ENCODE measurements around the gene SLC6A6.

Gene SLC6A6

DNA sequence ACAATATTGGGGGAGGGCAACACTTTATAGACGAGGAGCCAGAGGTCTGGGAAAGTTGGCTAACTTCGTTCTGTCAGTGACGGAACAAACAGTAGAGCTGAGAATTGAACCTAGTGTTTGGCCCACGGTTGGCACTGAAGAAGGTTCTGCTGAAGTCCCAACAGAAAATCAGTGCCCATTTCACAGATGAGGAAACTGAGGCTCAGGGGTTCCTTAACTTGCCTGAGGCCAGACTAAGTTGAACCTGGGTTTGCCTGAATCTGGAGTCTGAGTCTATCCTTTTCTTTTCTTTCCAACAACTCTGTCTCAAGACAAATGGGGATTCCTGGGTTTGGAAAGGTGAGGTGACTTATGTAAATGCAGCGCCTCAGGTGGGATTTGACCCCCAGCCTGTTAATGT, 55.1 kb downstream of the SLC6A6 start:
- no peak for DNase-seq

DNA sequence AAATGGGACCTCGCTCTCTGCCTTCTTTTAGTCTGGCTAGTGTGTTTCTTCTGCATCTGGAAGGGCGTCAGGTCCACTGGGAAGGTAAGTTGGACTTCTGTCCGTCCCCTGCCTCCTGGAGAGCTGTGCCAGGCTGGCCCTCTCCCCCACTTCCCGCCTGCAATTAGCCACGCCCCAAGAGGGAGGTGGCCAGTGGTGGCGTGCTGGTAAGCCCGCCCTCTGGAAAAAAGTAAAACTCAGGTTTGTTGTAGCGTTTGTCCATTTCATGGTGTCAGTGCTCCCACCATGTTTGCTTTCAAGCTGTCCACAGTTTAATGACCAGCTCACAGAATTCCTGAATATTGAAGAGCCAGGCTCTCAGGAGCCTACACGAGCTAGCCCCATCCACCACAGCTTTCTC, 55.6 kb downstream of the SLC6A6 start:
- DNase-seq, result no peak

DNA sequence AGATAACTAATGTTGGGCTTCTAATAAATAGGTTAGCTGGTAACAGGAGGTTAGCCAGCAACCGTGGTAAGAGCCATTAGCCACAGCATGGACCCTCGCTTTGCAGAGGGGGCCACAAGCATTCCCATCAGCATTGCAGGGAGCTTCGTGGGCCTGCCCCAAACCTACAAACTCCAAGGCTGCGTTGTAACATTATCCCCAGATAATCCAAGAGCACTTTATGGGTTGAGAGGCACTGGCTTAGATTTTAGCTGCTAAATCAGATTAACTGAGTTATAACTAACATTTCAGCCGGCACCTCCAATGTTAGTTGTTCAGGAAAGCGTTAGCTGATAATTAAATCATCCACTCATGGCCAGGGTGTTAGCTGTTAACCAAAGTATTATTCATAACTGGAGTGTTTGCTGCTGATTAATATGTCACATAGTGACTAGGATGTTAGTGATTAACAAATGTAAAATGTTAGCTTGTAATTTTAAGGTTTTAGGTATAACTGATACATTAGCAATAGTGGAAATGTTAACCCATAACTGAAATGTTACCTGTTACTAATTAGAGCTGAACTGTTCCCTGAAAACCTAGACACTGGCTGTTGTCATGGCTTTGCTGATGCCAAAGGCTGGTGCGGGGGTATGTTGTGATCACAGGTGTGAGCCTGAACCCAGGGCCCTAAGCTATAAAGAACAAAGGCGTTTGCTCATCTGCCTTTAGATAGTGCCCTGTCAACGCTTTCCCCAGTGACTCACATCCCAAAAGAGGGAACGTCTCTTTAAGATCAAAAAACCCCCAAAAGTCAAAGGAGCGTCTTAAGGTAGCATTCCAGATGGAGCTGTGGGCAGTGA, 56.2 kb downstream of the SLC6A6 start:
- no peak for DNase-seq

DNA sequence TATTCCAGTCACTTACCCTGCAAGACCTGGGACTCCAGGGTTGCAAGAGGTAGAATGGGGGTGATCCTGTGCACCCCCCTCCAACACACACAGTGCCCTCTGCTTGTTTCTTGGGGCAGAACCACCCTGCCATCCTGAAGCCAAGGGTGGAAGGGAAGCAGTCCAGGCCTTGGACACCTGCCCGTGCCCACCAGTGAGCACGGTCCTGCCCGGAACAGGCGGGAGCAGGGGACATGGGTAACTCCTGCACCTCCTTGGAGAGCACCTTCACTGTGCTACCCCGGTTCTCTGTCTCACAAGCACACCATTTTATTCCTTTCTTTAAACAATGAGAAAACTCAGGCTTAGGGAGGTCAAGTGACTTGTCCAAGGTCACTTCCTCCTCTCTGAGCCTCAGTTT, 57.0 kb downstream of the SLC6A6 start:
- no peak for DNase-seq

DNA sequence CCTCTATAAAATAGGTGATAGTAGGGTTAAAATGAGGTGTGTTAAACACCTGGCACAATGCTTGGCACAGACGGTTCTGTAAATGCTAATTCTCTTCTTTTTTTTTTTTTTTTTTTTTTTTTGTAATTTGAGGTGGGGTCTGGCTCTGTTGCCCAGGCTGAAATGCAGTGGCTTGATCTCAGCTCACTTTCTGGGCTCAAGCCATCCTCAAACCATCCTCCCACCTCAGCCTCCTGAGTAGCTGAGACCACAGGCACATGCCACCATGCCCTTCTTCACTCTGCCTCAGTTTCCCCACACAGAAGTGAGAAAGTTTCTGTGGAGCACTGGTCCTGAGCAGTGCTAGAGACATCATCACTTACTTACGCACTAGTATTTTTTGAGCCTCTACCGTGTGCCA, 57.4 kb downstream of the SLC6A6 start:
- no peak for DNase-seq

DNA sequence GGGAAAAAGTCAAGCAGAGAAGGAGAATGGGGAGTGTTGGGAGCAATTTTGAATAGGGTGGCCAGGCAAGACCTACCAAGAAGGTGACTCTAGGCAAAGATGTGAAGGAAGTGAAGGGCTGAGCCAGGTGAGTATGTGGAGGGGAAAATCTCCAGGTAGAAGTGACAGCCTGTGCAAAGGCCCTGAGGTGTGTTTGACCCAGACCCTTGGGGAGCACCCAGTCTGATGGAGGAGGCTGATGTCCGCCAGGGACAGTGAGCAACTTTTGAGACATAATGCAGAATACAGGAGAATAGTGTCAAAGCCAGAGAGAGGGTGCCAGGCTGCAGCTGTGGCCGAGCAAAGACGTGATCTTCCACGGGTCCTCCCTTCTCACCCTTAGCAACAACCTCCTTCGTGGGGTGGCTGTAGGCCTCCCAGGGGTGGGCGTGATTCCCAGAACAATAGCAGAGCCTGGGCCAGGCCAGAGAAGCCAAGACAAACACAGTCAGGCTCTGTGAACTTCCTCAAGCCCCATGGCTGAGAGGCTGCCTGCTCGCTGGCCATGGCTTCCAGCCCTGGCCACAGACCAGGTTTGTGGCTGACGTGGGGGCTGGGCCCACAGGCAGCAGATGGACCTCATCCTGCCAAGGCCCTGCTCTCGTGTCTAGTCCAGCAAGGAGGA, 58.1 kb downstream of the SLC6A6 start:
- no peak for DNase-seq

DNA sequence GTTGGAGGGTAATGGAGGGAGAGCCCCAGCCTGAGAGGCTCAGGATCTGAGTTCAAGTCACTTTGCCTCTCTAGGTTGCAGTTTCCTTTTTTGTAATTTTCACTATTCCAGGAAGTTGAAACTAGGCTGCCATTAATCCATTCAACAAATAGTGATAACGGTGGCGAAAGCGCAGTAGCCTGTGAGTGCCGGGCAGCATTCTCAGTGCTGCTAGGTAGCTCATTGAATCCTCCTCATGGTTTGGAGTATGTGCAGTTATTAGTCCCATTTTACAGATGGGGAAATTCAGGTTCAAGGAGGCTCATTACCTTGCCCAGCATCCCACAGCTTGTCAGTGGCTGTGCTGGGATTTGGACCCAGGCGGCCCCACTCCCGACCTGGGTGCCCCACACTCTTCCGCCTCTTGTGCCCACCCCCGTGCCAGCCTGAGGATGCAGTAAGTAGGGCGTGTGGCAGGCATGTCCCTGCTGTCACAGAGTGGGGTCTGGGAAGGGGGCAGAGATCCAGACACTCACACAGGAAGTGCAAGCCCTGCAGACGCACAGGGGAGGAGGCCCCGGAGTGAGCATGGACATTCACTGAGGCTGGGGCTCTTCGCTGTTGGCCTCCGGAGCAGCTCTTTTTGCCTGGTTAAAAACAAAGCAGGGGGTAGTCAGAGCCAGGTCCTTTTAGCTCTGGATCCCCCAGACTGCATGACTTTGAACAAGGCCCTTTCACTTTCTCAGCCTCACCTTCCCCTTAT, 58.8 kb downstream of the SLC6A6 start:
- DNase-seq, result no peak

DNA sequence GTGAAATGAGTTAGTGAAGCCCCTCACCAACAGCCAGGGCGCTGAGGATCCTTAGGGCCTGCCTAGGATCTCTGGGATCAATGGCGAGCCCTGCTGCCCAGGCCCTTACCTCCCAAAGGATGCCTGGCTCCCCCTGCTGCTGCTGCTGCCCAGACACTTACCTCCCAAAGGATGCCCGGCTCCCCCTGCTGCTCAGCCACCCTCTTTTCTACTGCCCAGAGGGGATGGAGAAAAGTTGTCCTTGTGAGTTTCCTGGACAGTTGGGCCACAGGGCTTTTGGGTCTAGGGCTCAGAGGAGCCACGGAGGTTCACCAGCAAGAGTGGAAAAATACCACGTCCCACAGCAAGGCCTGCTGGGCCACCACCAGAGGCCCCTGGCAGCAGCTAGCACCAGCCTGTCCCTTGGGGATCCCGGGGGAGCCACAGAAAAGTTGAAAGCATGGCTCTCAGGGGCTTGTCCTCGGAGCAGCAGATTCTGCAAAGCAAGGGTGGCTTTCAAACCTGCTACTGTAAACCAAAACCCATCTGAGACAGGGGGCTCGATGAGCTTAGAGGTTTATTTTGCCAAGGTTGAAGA, 59.4 kb downstream of the SLC6A6 start:
- peak in 2 of 4 experiments; percentile 19 to 37 for DNase-seq

DNA sequence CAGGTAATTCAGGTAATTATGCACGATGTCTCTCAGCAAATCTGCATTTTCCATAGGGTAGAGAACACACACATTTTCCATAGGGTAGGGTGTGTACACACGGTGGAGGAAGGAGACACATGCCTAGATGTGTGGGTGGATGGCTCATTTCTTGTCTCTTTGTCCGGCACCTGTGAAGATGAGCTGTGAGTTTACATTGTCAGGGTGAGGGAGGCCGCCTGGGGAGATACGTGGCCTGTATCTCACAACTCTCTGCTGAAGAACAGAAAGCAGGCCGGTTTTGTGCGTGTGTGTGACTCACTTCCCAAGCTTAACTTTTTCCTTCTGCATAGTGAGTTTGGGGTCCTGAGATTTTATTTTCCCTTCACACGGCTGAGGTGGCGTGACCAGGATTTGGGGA, 60.3 kb downstream of the SLC6A6 start:
- DNase-seq, result no peak

DNA sequence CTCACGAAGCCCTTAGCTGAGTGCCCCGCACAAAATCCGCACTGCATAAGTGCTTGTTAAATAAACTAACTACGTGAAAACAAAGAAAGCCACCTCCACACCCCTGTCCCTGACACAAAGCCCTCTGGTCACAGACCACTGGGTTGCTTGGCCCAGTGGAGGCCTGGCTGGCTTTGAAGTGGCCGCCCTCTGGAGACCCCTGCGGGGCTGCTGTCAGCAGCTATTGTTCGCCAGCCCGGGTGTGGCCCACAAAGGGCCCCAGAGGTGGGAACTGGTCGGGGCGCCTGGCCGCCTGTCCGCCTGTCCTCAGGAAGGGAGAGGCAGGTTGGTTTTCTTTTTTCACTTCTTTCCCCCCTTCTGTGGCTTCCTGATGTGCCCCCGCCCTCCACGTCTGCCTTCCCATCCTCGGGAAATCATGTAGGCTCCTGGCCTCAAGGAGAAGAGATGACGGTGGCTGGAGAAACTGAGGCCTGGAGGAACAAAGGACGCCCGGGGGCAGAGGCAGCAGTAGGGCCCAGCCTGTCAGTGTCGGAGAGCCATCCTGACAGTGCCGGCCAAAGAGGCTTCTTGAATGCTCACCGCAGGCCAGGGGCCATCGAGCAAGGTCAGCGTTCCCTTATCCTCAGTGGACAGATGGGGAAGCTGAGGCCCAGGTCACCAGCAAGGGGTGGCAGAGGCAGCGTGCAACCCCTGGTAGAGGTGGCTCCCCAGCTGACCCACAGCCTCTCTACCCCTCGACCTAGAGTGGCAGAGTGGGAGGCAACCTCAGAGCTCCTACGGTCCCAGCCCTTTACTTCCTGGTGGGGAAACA, 61.1 kb downstream of the SLC6A6 start:
- no peak for DNase-seq

DNA sequence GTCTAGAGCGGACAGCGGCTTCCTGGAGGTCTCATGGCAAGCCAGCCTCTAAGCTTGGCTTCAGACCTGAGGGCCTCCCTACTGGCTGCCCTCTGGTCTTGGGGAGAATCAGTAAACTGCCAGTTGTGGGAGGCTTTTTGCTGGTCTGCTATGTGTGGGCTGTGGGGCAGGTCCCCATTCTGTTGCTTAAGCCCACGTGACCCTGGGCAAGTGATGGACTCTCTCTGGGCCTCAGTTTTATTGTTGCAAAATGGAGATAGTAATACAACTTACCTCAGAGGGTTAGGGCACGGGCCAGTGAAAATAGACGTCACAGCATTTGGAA, 61.7 kb downstream of the SLC6A6 start:
- no peak for DNase-seq

DNA sequence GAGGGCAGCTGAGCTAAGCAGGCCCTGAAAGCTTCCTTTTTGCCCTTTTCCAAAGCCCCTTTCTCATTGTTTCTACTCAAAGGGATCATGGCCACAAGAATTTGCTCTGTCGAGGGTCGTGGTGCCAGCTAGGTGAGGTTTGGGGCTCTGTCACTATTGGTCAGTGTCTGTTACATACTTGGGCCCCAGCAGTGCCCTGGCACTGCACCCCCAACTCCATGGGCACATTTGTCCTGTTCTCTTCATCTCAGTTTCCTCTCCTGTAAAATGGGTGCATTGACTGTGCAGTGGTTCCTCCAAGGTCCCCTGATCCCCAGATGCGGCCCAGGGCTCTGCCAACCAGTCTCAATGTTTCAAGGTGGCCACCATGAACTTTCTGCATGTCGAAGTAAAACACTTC, 62.1 kb downstream of the SLC6A6 start:
- DNase-seq, result no peak

DNA sequence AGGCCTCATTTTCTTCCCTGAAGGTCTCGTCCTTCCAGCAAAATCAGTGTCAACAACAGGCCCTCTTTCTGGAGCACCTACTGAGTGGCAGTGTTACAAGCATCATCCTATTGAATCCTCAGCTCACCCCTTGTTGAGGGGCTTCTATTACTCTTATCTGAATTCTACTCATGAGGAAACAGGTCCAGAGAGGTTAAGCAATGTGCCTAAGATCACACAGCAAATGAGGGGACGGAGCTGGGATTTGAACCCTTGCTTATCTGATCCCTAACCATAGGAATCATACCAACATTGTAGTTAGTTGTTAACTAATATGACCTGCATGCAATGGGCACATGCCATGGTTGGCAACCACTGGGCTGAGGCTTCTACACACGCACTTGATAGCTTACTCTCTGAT, 63.0 kb downstream of the SLC6A6 start:
- no peak for DNase-seq

DNA sequence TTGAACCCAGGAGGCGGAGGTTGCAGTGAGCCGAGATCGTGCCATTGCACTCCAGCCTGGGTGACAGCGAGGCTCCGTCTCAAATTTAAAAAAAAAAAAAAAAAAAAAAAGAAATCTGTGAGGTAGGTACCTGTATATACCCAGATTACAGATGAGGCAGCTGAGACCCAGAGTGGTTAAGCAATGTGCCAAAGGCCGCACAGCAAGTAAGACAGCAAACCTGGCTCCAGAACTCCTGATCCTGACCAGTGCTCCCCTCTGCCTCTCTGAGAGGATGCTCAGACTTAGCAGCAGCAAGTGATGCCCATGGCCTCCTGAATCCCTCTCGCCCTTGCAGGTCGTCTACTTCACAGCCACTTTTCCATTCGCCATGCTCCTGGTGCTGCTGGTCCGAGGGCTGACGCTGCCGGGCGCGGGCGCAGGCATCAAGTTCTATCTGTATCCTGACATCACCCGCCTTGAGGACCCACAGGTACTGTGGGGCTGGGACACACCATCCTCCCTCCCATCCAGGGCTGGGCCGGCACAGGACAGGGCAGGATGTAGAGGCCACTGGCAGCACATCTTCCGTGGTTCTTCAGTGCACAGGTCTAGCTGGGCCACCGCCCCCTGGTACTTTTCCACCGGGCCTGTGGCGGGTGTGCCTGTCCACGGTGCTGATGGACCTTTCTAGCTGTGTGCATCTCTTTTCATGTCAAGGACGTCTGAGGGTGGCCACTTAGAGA, 63.9 kb downstream of the SLC6A6 start:
- DNase-seq, result no peak

DNA sequence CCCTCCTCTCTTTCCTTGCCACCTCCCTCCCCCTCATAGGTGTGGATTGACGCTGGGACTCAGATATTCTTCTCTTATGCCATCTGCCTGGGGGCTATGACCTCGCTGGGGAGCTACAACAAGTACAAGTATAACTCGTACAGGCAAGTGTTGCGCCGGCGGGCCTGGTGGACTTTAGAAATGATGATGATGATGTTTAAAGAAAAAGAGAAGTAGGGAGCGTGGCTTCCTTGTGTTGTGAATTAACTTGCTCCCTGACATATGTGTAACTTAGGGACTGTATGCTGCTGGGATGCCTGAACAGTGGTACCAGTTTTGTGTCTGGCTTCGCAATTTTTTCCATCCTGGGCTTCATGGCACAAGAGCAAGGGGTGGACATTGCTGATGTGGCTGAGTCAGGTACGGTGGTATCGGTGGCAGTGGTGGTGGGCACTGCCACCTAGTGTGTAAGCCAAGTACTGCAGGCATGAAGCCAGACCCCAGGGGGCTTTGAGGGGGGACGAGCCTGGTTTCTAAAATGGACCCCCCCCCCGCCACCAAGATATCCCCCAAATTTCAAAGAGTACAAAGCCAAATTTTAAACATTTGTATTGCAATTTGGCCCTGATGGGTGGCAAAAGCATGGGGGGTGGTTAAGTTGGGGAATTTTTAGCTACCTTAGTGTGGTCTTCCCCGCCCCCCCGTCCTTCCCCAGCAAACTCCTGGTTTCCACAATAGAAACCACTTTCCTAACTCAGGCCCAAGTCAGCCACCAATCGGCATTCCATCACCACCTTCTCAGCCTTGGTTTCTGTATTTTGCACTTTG, 65.6 kb downstream of the SLC6A6 start:
- peak in 2 of 4 experiments; percentile 11 to 39 for DNase-seq

DNA sequence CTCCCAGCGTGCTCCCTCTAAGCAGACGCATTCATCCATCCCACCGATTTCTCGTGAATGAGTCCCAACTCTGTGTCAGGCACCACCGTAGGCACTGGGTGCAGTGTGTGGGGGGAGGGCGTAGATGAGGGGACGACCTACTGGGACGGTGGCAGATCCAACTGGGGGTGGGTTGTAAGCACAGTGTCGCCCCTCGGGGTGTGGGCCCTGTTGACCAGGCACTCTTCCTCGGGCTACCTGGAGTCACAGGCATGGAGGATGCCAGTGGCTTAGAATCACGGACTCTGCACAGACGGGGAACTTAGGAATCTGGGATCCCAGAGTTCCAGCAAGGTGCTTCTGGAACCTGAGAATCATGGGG, 66.2 kb downstream of the SLC6A6 start:
- DNase-seq, result no peak

DNA sequence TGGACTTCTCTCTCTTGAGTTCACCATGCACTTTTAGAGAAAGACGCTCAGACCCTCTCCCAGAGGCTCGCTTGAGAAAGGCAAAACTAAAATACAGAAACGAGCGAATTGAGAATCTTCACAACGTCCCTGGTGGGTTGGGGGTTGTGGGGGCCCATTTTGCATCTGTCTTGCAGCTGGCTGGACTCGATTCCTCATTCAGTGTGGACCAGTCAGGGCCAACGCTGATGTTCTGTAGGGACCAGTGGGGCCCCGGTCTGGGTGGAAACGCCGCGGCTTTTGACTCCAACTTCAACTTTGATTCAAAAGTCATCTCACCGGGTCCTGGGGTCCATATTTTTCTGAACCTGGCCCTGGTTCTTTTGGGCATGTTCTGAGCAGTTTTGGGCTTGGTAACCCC, 68.1 kb downstream of the SLC6A6 start:
- no peak for DNase-seq

DNA sequence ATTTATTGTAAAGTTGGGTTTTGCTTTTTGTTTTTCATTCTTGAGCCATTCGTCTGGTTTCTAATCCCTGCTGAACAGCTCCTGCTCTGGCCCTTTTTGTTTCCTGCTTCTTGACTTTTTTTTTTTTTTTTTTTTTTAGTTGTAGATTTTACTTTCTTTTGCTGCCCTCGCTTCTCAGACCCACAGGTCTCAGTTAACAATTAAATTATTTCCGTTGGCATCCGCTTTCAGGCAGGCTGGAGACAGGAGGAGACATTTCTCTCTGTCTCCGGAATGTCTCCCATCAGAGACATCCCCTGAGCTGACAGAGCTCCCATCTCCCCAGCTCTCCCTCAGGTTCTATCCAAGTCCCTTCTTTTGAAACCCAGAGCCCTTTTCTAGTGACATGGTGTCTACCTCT, 68.6 kb downstream of the SLC6A6 start:
- no peak for DNase-seq

DNA sequence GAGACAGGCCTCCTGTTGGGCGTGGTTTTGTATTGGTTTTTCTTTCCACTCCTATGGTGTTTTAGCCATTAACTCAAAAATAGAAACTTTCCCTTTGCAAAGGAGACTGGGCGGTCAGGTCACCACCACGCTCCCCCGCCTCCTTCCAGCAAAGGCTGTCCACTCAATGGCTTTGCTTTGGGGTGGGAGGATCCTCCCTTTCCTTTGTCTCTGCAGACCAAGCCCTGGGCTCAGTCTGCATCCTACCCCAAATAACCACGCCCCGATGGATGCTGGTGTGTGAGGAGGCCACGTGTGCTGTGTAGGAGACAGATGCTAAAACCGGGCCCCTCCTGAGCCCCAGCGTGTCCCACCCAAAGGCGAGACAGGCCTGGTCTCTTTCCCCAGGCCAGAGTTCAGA, 69.3 kb downstream of the SLC6A6 start:
- no peak for DNase-seq

DNA sequence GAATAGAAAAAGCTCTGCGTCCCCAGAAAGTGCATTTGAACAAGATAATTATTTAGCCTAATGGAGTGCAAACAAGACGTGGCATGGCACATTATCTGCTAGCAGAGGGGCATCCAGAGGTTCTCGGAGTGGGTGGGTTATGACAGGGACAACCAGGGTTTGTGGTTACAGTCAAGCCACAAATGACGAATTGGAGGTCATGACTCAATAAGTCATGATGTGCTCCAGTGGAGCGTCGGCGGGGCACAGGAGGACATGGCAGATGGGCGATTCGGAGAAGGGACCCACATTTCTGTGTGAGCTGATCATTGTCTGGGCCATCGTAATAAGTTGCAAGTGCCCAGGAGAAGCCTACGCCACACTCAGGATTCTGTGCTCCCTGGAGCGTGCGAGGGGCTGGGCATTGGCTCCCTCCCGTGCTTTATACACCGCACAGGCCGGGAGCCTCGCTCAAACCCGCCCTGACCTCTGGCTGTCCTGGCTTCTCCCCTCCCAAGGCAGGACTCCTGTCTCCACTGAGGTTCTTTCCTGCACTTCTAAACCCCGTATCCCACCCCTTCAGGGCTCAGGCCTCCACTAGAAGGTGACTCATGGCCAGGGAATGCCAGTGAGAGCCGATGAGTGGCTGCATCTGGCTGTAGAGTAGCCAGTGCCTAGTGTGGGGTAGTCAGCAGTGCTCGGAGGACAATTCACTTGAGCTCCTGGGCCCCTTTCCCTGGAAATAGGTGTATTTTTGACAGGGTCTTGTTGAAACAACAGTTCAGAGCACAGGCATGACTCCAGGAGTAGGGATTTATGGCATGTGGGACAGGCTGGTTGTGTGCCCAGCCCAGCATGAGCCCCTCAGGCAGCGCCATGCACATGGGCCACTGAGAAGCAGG, 70.3 kb downstream of the SLC6A6 start:
- DNase-seq, result no peak
